SK-N-SH treated with all-trans-retinoic acid at 6 μM for 48 hours (cell line): ENCODE data around the gene RHOC.

ENCODE experiments used
- ATAC-seq: fragments of 200-7000 bp; cut with Tn5 transposase; 3 replicates; pipeline ENCODE4 v1.9.1; 2020; ENCODE audit warnings: mild to moderate bottlenecking, moderate library complexity
- CSDC2 ChIP-seq: fragments of 250-450 bp; sonication (Bioruptor Pico); IDR thresholded peaks from 2 replicates; pipeline ENCODE4 v1.5.0; 2020; ENCODE audit warnings: mild to moderate bottlenecking, moderate library complexity
- ESRRG ChIP-seq: fragments of 250-450 bp; sonication (Bioruptor Pico); IDR thresholded peaks from 2 replicates; pipeline ENCODE4 v1.6.1; 2021; ENCODE audit warnings: mild to moderate bottlenecking
- GLIS3 ChIP-seq: fragments of 250-450 bp; sonication (Bioruptor Pico); IDR thresholded peaks from 2 replicates; pipeline ENCODE4 v1.5.0; 2020; ENCODE audit warnings: mild to moderate bottlenecking, moderate library complexity
- ISL1 ChIP-seq: fragments of 250-450 bp; sonication (Bioruptor Pico); IDR thresholded peaks from 2 replicates; pipeline ENCODE4 v2.1.2; 2022; ENCODE audit warnings: mild to moderate bottlenecking, moderate library complexity
- PPARA ChIP-seq: fragments of 250-450 bp; sonication (Bioruptor Pico); IDR thresholded peaks from 2 replicates; pipeline ENCODE4 v1.5.0; 2020; ENCODE audit warnings: mild to moderate bottlenecking, borderline replicate concordance
- RARB ChIP-seq: fragments of 250-450 bp; sonication (Bioruptor Pico); IDR thresholded peaks from 2 replicates; pipeline ENCODE4 v1.8.0; 2021; ENCODE audit warnings: mild to moderate bottlenecking, moderate library complexity
- SNAI2 ChIP-seq: fragments of 250-450 bp; sonication (Bioruptor Pico); IDR thresholded peaks from 2 replicates; pipeline ENCODE4 v1.5.0; 2020; ENCODE audit warnings: mild to moderate bottlenecking, moderate library complexity
- ZFP3 ChIP-seq: fragments of 250-450 bp; sonication (Bioruptor Pico); IDR thresholded peaks from 2 replicates; pipeline ENCODE4 v1.5.0; 2020; ENCODE audit warnings: mild to moderate bottlenecking, moderate library complexity
- ZFP30 ChIP-seq: fragments of 450-650 bp; formaldehyde crosslinking; IDR thresholded peaks from 2 replicates; pipeline ENCODE4 v1.5.0; 2022; ENCODE audit warnings: mild to moderate bottlenecking, moderate library complexity
- ZNF565 ChIP-seq: fragments of 450-650 bp; formaldehyde crosslinking; conservative IDR thresholded peaks from 2 replicates; pipeline ENCODE4 v1.5.0; 2020; ENCODE audit warnings: low read depth, mild to moderate bottlenecking, moderate library complexity
- ZNF70 ChIP-seq: fragments of 450-650 bp; formaldehyde crosslinking; IDR thresholded peaks from 2 replicates; pipeline ENCODE4 v1.5.0; 2020; ENCODE audit warnings: mild to moderate bottlenecking, moderate library complexity
- TF ChIP-seq, protein P1 (sequence below): fragments of 250-450 bp; sonication (Bioruptor Pico); IDR thresholded peaks from 2 replicates; pipeline ENCODE4 v1.8.0; 2020; ENCODE audit warnings: mild to moderate bottlenecking, moderate library complexity, borderline replicate concordance
- TF ChIP-seq, protein P2 (sequence below): fragments of 250-450 bp; sonication (Bioruptor Pico); IDR thresholded peaks from 2 replicates; pipeline ENCODE4 v1.8.0; 2021; ENCODE audit warnings: low read depth, mild to moderate bottlenecking, moderate library complexity, borderline replicate concordance
- TF ChIP-seq, protein P3 (sequence below): fragments of 250-450 bp; sonication (Bioruptor Pico); IDR thresholded peaks from 2 replicates; pipeline ENCODE4 v1.5.1; 2021; ENCODE audit warnings: mild to moderate bottlenecking, moderate library complexity
- TF ChIP-seq, protein P4 (sequence below): fragments of 250-450 bp; sonication (Bioruptor Pico); IDR thresholded peaks from 2 replicates; pipeline ENCODE4 v1.5.0; 2020; ENCODE audit warnings: mild to moderate bottlenecking, moderate library complexity

The RHOC gene

DNA sequence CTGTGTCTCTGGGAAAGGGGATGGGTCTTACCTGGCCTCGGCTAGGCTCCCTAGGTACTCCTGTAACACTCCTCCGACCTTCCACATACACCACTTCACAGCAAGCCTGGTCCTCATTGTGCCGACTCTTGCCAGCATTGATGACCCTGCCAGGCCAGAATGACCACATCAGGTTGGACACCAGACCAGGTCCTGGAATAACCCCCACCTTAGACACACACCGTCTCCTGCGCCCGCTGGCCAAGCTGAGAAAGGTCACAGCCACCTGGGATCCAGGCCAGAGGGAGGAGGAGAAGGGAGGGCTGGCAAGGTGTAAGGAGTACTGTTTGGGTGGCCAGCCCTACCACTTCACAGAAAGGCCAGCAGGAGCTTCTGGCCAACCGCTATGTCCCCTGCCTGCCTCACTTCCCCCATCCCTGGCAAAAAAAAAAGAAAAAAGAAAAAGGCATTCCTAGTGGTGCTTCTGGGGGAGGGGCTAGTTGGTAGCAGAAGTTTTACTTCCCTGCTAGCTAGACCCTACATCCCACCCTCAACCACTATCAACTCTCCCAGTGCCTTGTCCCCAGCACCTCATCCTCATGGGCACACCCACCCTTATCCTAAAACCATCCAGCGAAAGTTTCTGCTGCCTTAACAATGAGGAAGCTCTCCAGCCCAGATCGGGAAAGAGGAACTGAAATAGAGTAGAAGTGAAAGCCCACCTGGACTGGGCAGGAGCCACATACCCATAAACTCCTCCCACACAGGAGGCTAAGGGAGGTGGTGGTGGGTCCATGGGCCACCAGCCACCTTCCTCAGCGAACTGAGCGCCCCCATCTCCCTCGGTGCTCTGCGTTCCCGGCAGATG lies 6.8 kb upstream of the RHOC start:
- ATAC-seq, result no peak
- TF ChIP-seq, protein P1, sequence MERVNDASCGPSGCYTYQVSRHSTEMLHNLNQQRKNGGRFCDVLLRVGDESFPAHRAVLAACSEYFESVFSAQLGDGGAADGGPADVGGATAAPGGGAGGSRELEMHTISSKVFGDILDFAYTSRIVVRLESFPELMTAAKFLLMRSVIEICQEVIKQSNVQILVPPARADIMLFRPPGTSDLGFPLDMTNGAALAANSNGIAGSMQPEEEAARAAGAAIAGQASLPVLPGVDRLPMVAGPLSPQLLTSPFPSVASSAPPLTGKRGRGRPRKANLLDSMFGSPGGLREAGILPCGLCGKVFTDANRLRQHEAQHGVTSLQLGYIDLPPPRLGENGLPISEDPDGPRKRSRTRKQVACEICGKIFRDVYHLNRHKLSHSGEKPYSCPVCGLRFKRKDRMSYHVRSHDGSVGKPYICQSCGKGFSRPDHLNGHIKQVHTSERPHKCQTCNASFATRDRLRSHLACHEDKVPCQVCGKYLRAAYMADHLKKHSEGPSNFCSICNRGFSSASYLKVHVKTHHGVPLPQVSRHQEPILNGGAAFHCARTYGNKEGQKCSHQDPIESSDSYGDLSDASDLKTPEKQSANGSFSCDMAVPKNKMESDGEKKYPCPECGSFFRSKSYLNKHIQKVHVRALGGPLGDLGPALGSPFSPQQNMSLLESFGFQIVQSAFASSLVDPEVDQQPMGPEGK (CRISPR knock-in tag), result no peak
- TF ChIP-seq ESRRG (CRISPR knock-in tag) (no peak), ZFP3 (no peak), ISL1 (no peak)
- TF ChIP-seq, protein P2, sequence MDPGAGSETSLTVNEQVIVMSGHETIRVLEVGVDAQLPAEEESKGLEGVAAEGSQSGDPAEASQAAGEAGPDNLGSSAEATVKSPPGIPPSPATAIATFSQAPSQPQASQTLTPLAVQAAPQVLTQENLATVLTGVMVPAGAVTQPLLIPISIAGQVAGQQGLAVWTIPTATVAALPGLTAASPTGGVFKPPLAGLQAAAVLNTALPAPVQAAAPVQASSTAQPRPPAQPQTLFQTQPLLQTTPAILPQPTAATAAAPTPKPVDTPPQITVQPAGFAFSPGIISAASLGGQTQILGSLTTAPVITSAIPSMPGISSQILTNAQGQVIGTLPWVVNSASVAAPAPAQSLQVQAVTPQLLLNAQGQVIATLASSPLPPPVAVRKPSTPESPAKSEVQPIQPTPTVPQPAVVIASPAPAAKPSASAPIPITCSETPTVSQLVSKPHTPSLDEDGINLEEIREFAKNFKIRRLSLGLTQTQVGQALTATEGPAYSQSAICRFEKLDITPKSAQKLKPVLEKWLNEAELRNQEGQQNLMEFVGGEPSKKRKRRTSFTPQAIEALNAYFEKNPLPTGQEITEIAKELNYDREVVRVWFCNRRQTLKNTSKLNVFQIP, result no peak

DNA sequence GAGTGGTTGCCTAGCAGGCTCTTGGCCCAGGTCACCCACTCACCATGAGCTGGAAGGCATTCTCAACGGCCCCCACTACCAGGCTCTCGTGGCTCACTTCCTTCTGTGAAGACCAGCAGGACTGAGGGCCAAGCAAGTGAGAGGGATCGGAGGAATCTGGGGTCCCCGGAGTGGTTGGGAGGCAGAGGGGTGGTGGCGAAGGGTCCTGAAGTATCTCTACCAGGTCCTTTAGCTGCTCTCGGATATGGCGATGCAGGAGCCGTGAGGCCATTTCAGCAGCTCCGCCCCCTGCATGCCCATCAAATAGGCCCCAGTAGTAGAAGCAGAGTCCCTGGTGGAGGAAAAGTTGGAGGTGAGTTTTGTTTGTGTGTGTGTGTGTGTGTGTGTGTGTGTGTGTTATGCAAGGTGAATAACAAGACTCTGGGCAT lies 5.8 kb upstream of the RHOC start:
- TF ChIP-seq, protein P3, sequence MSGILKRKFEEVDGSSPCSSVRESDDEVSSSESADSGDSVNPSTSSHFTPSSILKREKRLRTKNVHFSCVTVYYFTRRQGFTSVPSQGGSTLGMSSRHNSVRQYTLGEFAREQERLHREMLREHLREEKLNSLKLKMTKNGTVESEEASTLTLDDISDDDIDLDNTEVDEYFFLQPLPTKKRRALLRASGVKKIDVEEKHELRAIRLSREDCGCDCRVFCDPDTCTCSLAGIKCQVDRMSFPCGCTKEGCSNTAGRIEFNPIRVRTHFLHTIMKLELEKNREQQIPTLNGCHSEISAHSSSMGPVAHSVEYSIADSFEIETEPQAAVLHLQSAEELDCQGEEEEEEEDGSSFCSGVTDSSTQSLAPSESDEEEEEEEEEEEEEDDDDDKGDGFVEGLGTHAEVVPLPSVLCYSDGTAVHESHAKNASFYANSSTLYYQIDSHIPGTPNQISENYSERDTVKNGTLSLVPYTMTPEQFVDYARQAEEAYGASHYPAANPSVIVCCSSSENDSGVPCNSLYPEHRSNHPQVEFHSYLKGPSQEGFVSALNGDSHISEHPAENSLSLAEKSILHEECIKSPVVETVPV (CRISPR knock-in tag), result no peak
- TF ChIP-seq ZFP3, result no peak
- TF ChIP-seq ZNF70, result no peak
- TF ChIP-seq ZNF565 (CRISPR knock-in tag), result no peak
- no peak for TF ChIP-seq PPARA (CRISPR knock-in tag)
- no peak for TF ChIP-seq ZFP30
- no peak for ATAC-seq

DNA sequence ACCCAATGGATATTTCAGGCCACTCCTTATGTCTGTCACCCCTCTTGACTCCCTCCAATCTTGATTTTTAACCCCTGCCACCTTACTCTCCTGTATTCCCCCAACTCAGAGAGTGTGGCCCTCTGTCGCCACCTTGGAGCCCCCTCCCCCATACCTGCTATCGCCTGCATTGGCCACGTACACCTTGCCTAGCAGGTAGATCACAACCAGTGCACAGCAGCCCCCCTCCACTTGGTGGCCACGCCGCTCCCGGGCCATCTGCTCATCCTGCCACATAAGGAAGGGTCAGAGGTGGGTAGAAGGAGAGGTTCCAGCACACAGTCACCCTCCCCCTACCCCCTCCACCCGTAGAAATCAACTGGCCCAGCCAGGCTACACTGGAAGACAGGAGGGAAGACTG lies 5.3 kb upstream of the RHOC start:
- no peak for ATAC-seq
- TF ChIP-seq, protein P2, result no peak
- TF ChIP-seq RARB (no peak), ESRRG (CRISPR knock-in tag) (no peak), ISL1 (no peak)
- TF ChIP-seq, protein P4, sequence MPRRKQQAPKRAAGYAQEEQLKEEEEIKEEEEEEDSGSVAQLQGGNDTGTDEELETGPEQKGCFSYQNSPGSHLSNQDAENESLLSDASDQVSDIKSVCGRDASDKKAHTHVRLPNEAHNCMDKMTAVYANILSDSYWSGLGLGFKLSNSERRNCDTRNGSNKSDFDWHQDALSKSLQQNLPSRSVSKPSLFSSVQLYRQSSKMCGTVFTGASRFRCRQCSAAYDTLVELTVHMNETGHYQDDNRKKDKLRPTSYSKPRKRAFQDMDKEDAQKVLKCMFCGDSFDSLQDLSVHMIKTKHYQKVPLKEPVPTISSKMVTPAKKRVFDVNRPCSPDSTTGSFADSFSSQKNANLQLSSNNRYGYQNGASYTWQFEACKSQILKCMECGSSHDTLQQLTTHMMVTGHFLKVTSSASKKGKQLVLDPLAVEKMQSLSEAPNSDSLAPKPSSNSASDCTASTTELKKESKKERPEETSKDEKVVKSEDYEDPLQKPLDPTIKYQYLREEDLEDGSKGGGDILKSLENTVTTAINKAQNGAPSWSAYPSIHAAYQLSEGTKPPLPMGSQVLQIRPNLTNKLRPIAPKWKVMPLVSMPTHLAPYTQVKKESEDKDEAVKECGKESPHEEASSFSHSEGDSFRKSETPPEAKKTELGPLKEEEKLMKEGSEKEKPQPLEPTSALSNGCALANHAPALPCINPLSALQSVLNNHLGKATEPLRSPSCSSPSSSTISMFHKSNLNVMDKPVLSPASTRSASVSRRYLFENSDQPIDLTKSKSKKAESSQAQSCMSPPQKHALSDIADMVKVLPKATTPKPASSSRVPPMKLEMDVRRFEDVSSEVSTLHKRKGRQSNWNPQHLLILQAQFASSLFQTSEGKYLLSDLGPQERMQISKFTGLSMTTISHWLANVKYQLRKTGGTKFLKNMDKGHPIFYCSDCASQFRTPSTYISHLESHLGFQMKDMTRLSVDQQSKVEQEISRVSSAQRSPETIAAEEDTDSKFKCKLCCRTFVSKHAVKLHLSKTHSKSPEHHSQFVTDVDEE (CRISPR knock-in tag), result no peak
- TF ChIP-seq, protein P1 (CRISPR knock-in tag), result no peak
- TF ChIP-seq, protein P3 (CRISPR knock-in tag), result no peak
- TF ChIP-seq, all 23 proteins: peak for 0

DNA sequence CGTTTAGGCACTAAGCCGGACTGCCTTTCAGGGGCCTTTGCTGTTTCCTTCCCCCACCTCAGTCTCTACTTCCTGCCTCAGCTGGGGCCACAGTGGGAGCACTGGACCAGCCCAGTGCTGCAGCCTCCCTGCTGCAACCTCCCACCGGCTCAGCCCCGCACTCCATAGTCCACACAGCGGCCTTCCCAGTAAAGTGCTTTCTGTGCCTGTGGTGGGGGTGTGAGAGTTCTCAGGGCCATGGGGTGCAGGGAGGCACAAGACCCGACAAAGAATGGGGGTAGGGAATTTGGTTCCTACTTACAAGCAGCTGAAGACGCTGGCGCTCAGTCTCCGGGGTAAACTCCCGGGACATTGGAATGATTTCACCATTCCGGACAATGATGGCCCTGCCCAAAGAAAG lies 4.7 kb upstream of the RHOC start:
- no peak for ATAC-seq
- TF ChIP-seq SNAI2 (CRISPR knock-in tag) (no peak), PPARA (CRISPR knock-in tag) (no peak), RARB (no peak), CSDC2 (no peak), ZNF565 (CRISPR knock-in tag) (no peak), GLIS3 (CRISPR knock-in tag) (no peak)
- TF ChIP-seq, protein P1 (CRISPR knock-in tag), result no peak
- TF ChIP-seq, all 23 proteins: peak for 0
